Mesodermal cell (in vitro differentiated cells): Measurements from ENCODE around the gene GUSB.
"Not testable (repeated sequence)": the region's sequence is repeated elsewhere in the genome, so short reads cannot be mapped to it uniquely, and the experiment has no call there.

Source experiments
- H3K27ac ChIP-seq: 2 replicates; pipeline ENCODE4 v1.7.0; 2013; ENCODE audit warnings: mild to moderate bottlenecking, low read depth, low read length, moderate library complexity; ENCODE audit not compliant: severe bottlenecking
- H3K36me3 ChIP-seq: 2 replicates; pipeline ENCODE4 v1.7.1; 2013; ENCODE audit warnings: mild to moderate bottlenecking, low read length, moderate library complexity; ENCODE audit not compliant: control insufficient read depth, insufficient read depth
- H3K4me1 ChIP-seq: one replicate; pipeline ENCODE4 v1.7.1; 2013; ENCODE audit warnings: mild to moderate bottlenecking, low read length; ENCODE audit not compliant: insufficient read depth, control insufficient read depth, poor library complexity, severe bottlenecking
- H3K4me3 ChIP-seq: 2 replicates; pipeline ENCODE4 v1.7.0; 2013; ENCODE audit warnings: low read length, control low read depth, mild to moderate bottlenecking; ENCODE audit not compliant: insufficient read depth, poor library complexity, severe bottlenecking; ENCODE audit errors: extremely low read depth
- H3K9me3 ChIP-seq: 2 replicates; pipeline ENCODE4 v1.7.1; 2013; ENCODE audit warnings: mild to moderate bottlenecking, low read length, moderate library complexity; ENCODE audit not compliant: control insufficient read depth
- WGBS, 2 experiments: methylation state at CpG; one replicate each; pipeline ENCODE4 v1.1.5; 2013; ENCODE audit warnings: missing lambda C conversion rate in 2 of 2; ENCODE audit not compliant: insufficient coverage in 2 of 2; 5-methylcytosine and 5-hydroxymethylcytosine counted together

The GUSB gene

GRCh38 chr7:65975814-65976445 is 6.1 kb downstream of the GUSB start:
- WGBS, 2 experiments = 93 to 97% methylated on average over 9 of the region's 11 CpGs
- no peak overlapping the region for H3K27ac ChIP-seq
- H3K4me1 ChIP-seq = no peaks in the 10 kb centered on the region
- H3K9me3 ChIP-seq = no peaks in the 10 kb centered on the region
- no peak overlapping the region for H3K4me3 ChIP-seq
- peaks cover 72% of the 10 kb centered on the region for H3K36me3 ChIP-seq

GRCh38 chr7:65974876-65975275 is 7.1 kb downstream of the GUSB start:
- Histone ChIP-seq H3K4me3 (no peak overlapping the region), H3K27ac (no peak overlapping the region), H3K36me3 (peaks cover 82% of the 10 kb centered on the region), H3K9me3 (no peaks in the 10 kb centered on the region), H3K4me1 (no peaks in the 10 kb centered on the region)
- 92 to 96% methylated on average over 9 of the region's 9 CpGs for WGBS, 2 experiments

- 97 to 98% methylated on average over 27 to 29 of the region's 29 CpGs for WGBS, 2 experiments
- H3K36me3 ChIP-seq = peaks cover 82% of the 10 kb centered on the region
Measured at GRCh38 chr7:65974191-65974801, 7.7 kb downstream of the GUSB start.

GRCh38 chr7:65972976-65973375 is 9.0 kb downstream of the GUSB start:
- no peaks in the 10 kb centered on the region for H3K9me3 ChIP-seq
- no peaks in the 10 kb centered on the region for H3K4me1 ChIP-seq
- no peak overlapping the region for H3K27ac ChIP-seq
- WGBS, 2 experiments = 95 to 97% methylated on average over 13 of the region's 13 CpGs
- peaks cover 84% of the 10 kb centered on the region for H3K36me3 ChIP-seq
- H3K4me3 ChIP-seq = no peak overlapping the region

More at GRCh38 chr7:65974191-65974801, 7.7 kb downstream of the GUSB start:
- Histone ChIP-seq H3K9me3 (no peaks in the 10 kb centered on the region), H3K27ac (no peak overlapping the region), H3K4me3 (no peak overlapping the region), H3K4me1 (no peaks in the 10 kb centered on the region)

GRCh38 chr7:65971021-65971420 is 11.0 kb downstream of the GUSB start:
- no peaks in the 10 kb centered on the region for H3K9me3 ChIP-seq
- H3K4me1 ChIP-seq = no peaks in the 10 kb centered on the region
- H3K27ac ChIP-seq = no peak overlapping the region
- WGBS, 2 experiments = 99 to 100% methylated on average over 7 of the region's 8 CpGs
- peaks cover 89% of the 10 kb centered on the region for H3K36me3 ChIP-seq
- no peak overlapping the region for H3K4me3 ChIP-seq

GRCh38 chr7:65968256-65969185 is 13.5 kb downstream of the GUSB start:
- H3K9me3 ChIP-seq = no peaks in the 10 kb centered on the region
- no peak overlapping the region for H3K4me3 ChIP-seq
- H3K27ac ChIP-seq = no peak overlapping the region
- H3K36me3 ChIP-seq = peaks cover 94% of the 10 kb centered on the region
- 95 to 98% methylated on average over 20 of the region's 26 CpGs for WGBS, 2 experiments
- no peaks in the 10 kb centered on the region for H3K4me1 ChIP-seq

GRCh38 chr7:65967361-65968155 is 14.5 kb downstream of the GUSB start:
- H3K9me3 ChIP-seq = no peaks in the 10 kb centered on the region
- no peak overlapping the region for H3K27ac ChIP-seq
- WGBS, 2 experiments = 95 to 97% methylated on average over 13 to 14 of the region's 17 CpGs
- peaks cover 97% of the 10 kb centered on the region for H3K36me3 ChIP-seq
- no peak overlapping the region for H3K4me3 ChIP-seq
- no peaks in the 10 kb centered on the region for H3K4me1 ChIP-seq

- H3K9me3 ChIP-seq = no peaks in the 10 kb centered on the region
- H3K27ac ChIP-seq = no peak overlapping the region
- H3K4me3 ChIP-seq = no peak overlapping the region
- no peaks in the 10 kb centered on the region for H3K4me1 ChIP-seq
- H3K36me3 ChIP-seq = peaks cover 98% of the 10 kb centered on the region
- 100% methylated on average over 3 to 5 of the region's 6 CpGs for WGBS, 2 experiments
Measured at GRCh38 chr7:65966146-65966545, 15.9 kb downstream of the GUSB start.

GRCh38 chr7:65964671-65965070 is 17.3 kb downstream of the GUSB start:
- H3K27ac ChIP-seq, H3K4me3 ChIP-seq, H3K4me1 ChIP-seq, H3K9me3 ChIP-seq: not testable (repeated sequence)
- H3K36me3 ChIP-seq = peaks cover 98% of the 10 kb centered on the region
- 97% methylated on average over 2 of the region's 3 CpGs; no CpG with 5 or more reads in 1 of the 2 experiments for WGBS, 2 experiments

- H3K36me3 ChIP-seq = peaks cover 85% of the 10 kb centered on the region
- 97 to 100% methylated on average over 6 of the region's 6 CpGs for WGBS, 2 experiments
- H3K27ac ChIP-seq = no peak overlapping the region
- H3K4me3 ChIP-seq = no peak overlapping the region
- no peaks in the 10 kb centered on the region for H3K4me1 ChIP-seq
- H3K9me3 ChIP-seq = no peaks in the 10 kb centered on the region
Measured at GRCh38 chr7:65962033-65962432, 20.0 kb downstream of the GUSB start.
